Astrocyte (in vitro differentiated cells and primary cell): ENCODE measurements around the gene MIER1. TPM values are rescaled to one million over a fixed set of nuclear protein-coding genes. Genes with fewer than 3 reads are reported as not detected.

Experiments used
- DNase-seq: peaks from one replicate; pipeline ENCODE4 v3.0.0-alpha.2; 2010; ENCODE audit warnings: low read depth
- FAIRE-seq: peaks from 2 replicates; lab custom pipeline; 2011; peaks lifted over from hg19 to GRCh38; lab: Jason Lieb, UNC
- H2AFZ ChIP-seq: 2 replicates; pipeline ENCODE4 v1.6.0; 2012; ENCODE audit warnings: low read depth, low read length, inconsistent platforms
- H3K27ac ChIP-seq: 2 replicates; pipeline ENCODE4 v1.5.1; 2011; ENCODE audit warnings: low read depth, low read length, inconsistent platforms
- H3K27me3 ChIP-seq: 2 replicates; pipeline ENCODE4 v1.6.0; 2011; ENCODE audit warnings: low read length, inconsistent platforms; ENCODE audit not compliant: insufficient read depth
- H3K36me3 ChIP-seq: 2 replicates; pipeline ENCODE4 v1.5.1; 2011; ENCODE audit warnings: low read length, inconsistent platforms; ENCODE audit not compliant: insufficient read depth
- H3K4me1 ChIP-seq: 2 replicates; pipeline ENCODE4 v1.5.1; 2011; ENCODE audit warnings: low read length, inconsistent platforms; ENCODE audit not compliant: insufficient read depth
- H3K4me2 ChIP-seq: 2 replicates; pipeline ENCODE4 v1.6.0; 2012; ENCODE audit warnings: low read length, inconsistent platforms
- H3K4me3 ChIP-seq: 2 replicates; pipeline ENCODE4 v1.5.1; 2011; ENCODE audit warnings: low read depth, mild to moderate bottlenecking, low read length, inconsistent platforms; ENCODE audit not compliant: insufficient read depth
- H3K79me2 ChIP-seq: 2 replicates; pipeline ENCODE4 v1.6.0; 2012; ENCODE audit warnings: mild to moderate bottlenecking, low read length, inconsistent platforms; ENCODE audit not compliant: insufficient read depth
- H3K9ac ChIP-seq: 2 replicates; pipeline ENCODE4 v1.6.0; 2012; ENCODE audit warnings: mild to moderate bottlenecking, low read length, inconsistent platforms
- H3K9me3 ChIP-seq: 2 replicates; pipeline ENCODE4 v1.5.1; 2012; ENCODE audit warnings: low read depth, mild to moderate bottlenecking, low read length, inconsistent platforms; ENCODE audit not compliant: insufficient read depth
- H4K20me1 ChIP-seq: 2 replicates; pipeline ENCODE4 v1.6.0; 2012; ENCODE audit warnings: low read length, inconsistent platforms; ENCODE audit not compliant: insufficient read depth
- H3K27ac Mint-ChIP-seq: one replicate; pipeline ENCODE4 v1.8.0; 2021; ENCODE audit warnings: mild to moderate bottlenecking, mixed read lengths; ENCODE audit not compliant: unreplicated experiment
- H3K27me3 Mint-ChIP-seq: one replicate; pipeline ENCODE4 v1.8.0; 2021; ENCODE audit warnings: low read depth, mixed read lengths; ENCODE audit not compliant: unreplicated experiment
- H3K36me3 Mint-ChIP-seq: one replicate; pipeline ENCODE4 v1.8.0; 2021; ENCODE audit warnings: low read depth, mixed read lengths; ENCODE audit not compliant: unreplicated experiment
- H3K4me1 Mint-ChIP-seq: one replicate; pipeline ENCODE4 v1.8.0; 2021; ENCODE audit warnings: low read depth, mixed read lengths; ENCODE audit not compliant: unreplicated experiment
- H3K4me3 Mint-ChIP-seq: one replicate; pipeline ENCODE4 v1.8.0; 2021; ENCODE audit warnings: mild to moderate bottlenecking, moderate library complexity, mixed read lengths; ENCODE audit not compliant: unreplicated experiment
- H3K9me3 Mint-ChIP-seq: one replicate; pipeline ENCODE4 v1.8.0; 2021; ENCODE audit warnings: mild to moderate bottlenecking, mixed read lengths; ENCODE audit not compliant: unreplicated experiment
- EZH2 ChIP-seq: IDR thresholded peaks from 2 replicates; pipeline ENCODE4 v1.6.1; 2012; ENCODE audit warnings: mild to moderate bottlenecking, low read length, inconsistent platforms; ENCODE audit not compliant: insufficient read depth
- total RNA-seq: library from RNA; stranded (reverse); gene quantifications from 2 replicates; pipeline ENCODE4 v1.2.1, GENCODE V29; 2021
- TF ChIP-seq, protein P1 (sequence below): IDR thresholded peaks from 2 replicates; pipeline ENCODE4 v1.5.1; 2011; ENCODE audit warnings: low read depth, mild to moderate bottlenecking, inconsistent platforms, low read length, moderate library complexity; ENCODE audit not compliant: insufficient read depth

The MIER1 gene
- total RNA-seq, 1 donor from 2014 or later: 40.2 TPM

DNA sequence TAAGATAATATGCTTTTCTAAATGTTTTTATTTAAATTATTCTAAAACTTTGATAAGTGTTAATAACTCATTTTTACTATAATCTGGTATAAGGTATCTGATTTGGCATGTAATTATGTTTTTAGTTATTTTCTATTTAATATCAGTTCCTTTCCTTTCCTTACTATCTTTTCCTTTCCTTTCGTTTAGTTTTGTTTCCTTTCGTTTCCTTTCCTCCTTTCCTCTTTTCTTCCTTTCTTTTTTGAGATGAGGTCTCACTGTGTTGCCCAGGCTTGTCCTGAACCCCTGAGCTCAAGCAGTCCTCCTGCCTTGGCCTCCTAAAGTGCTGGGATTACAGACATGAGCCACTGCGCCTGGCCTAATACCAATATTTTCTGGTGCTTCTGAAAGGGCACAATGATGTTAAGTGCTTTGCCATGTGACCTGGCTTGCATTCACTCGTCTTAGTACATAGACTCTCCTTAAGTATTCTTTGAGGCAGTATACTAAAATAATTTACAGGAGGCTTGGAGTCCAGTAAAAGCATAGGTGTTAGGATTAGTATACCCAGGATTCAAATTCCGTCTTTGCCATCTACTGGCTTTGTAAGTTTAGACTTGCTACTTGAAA, 18.7 kb downstream of the MIER1 start:
- no peak for TF ChIP-seq EZH2
- TF ChIP-seq, protein P1, sequence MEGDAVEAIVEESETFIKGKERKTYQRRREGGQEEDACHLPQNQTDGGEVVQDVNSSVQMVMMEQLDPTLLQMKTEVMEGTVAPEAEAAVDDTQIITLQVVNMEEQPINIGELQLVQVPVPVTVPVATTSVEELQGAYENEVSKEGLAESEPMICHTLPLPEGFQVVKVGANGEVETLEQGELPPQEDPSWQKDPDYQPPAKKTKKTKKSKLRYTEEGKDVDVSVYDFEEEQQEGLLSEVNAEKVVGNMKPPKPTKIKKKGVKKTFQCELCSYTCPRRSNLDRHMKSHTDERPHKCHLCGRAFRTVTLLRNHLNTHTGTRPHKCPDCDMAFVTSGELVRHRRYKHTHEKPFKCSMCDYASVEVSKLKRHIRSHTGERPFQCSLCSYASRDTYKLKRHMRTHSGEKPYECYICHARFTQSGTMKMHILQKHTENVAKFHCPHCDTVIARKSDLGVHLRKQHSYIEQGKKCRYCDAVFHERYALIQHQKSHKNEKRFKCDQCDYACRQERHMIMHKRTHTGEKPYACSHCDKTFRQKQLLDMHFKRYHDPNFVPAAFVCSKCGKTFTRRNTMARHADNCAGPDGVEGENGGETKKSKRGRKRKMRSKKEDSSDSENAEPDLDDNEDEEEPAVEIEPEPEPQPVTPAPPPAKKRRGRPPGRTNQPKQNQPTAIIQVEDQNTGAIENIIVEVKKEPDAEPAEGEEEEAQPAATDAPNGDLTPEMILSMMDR: no peak
- H3K27me3 Mint-ChIP-seq: no peaks in the 10 kb centered on the region
- H3K9me3 Mint-ChIP-seq: no peaks in the 10 kb centered on the region
- peak overlapping the region; percentile 96 for H3K27ac Mint-ChIP-seq
- Histone ChIP-seq H3K4me3 (no peak overlapping the region), H3K27ac (peak overlapping the region; percentile 81), H3K36me3 (peaks cover 23% of the 10 kb centered on the region), H3K79me2 (peaks cover 93% of the 10 kb centered on the region), H4K20me1 (peaks cover 16% of the 10 kb centered on the region), H3K4me2 (no peak overlapping the region), H3K9me3 (no peaks in the 10 kb centered on the region), H3K4me1 (peaks cover 21% of the 10 kb centered on the region), H3K9ac (no peak overlapping the region), H2AFZ (no peak overlapping the region), H3K27me3 (no peaks in the 10 kb centered on the region)
- H3K4me1 Mint-ChIP-seq: peaks cover 32% of the 10 kb centered on the region
- peaks cover 12% of the 10 kb centered on the region for H3K36me3 Mint-ChIP-seq
- FAIRE-seq (no peak), DNase-seq (no peak)
- H3K4me3 Mint-ChIP-seq: no peak overlapping the region

DNA sequence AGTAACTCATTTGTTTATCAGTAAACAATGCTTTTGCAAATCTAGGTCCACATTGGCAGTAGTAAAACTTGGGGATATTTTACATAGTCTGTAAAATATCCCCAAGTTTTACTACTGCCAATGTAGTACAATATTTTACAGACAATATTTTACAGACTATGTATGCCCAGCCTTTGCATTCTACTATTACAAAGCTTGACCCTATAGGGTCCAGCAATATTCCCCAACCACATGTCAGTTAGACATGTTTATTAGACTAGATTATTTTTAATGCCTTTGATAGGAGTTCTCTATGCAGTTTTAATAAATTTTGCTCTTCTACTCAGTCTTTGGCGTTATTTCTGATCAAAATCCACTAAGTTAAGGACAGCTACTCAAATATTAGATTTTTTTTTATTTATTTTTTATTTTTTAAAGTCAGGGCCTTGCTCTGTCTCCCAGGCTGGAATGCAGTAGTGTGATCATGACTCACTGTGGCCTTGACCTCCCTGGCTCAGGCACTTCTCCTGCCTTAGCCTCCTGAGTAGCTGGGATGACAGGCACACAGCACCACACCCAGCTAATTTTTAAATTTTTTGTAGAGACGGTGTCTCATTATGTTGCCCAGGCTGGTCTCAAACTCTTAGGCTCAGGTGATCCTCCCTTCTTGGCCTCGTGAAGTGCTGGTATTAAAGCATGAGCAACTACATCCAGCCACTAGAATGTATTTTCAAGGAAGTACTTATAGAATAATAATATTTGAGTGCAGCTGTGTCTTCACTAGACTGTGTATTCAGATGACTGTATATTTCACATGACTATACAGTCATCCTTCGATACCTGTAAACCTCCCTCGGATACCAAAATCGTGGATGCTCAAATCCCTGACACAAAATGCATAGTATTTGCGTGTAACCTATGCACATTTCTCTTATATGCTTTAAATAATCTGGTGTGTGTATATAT, 19.8 kb downstream of the MIER1 start:
- Mint-ChIP-seq H3K4me3 (no peak overlapping the region), H3K9me3 (no peaks in the 10 kb centered on the region), H3K36me3 (peaks cover 12% of the 10 kb centered on the region), H3K27me3 (no peaks in the 10 kb centered on the region), H3K27ac (peak overlapping the region; percentile 96), H3K4me1 (peaks cover 25% of the 10 kb centered on the region)
- no peaks in the 10 kb centered on the region for H3K27me3 ChIP-seq
- no peak overlapping the region for H3K4me3 ChIP-seq
- H3K9ac ChIP-seq: peak overlapping the region; percentile 58
- TF ChIP-seq EZH2: no peak
- TF ChIP-seq, protein P1: no peak
- H2AFZ ChIP-seq: no peak overlapping the region
- peaks cover 93% of the 10 kb centered on the region for H3K79me2 ChIP-seq
- peaks cover 27% of the 10 kb centered on the region for H3K36me3 ChIP-seq
- FAIRE-seq (no peak), DNase-seq (peak; percentile 84)
- peak overlapping the region; percentile 58 for H3K4me2 ChIP-seq
- H3K9me3 ChIP-seq: no peaks in the 10 kb centered on the region
- H3K4me1 ChIP-seq: peaks cover 16% of the 10 kb centered on the region
- H3K27ac ChIP-seq: peak overlapping the region; percentile 81
- peaks cover 14% of the 10 kb centered on the region for H4K20me1 ChIP-seq
